ENCODE data around the gene PHC2.

The PHC2 gene

GRCh38 chr1:33385251-33385650 lies 45.6 kb downstream of the PHC2 start:
- DNase-seq: no peak

- DNase-seq: no peak
These were observed 46.7 kb downstream of the PHC2 start for GRCh38 chr1:33384040-33384812.

- DNase-seq: no peak
These were observed 47.4 kb downstream of the PHC2 start for GRCh38 chr1:33383489-33383888.

- DNase-seq: peak; percentile 65
These were observed 48.1 kb downstream of the PHC2 start for GRCh38 chr1:33382661-33383415.

DNA sequence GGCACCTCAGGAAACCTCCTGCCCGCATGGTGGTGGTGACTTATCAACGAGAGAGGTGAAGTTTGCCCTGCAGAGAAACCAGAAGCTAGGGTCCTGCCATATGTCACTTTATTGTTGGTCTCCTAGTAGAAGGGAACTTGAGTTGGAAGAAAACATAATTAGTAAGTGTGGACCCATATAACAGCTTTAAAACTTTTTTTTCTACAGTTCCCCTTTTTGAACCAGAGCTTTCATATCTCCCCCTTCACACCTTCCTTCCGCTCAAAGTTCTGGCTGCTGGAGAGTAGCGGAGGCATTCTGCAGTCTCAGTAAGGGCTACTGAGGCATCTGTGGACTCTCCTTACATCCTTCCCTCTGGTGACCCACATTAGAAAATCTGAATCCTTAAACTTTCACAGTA lies 48.9 kb downstream of the PHC2 start:
- DNase-seq: no peak

- DNase-seq: no peak
These were observed 50.1 kb downstream of the PHC2 start for GRCh38 chr1:33380811-33381210.

DNA sequence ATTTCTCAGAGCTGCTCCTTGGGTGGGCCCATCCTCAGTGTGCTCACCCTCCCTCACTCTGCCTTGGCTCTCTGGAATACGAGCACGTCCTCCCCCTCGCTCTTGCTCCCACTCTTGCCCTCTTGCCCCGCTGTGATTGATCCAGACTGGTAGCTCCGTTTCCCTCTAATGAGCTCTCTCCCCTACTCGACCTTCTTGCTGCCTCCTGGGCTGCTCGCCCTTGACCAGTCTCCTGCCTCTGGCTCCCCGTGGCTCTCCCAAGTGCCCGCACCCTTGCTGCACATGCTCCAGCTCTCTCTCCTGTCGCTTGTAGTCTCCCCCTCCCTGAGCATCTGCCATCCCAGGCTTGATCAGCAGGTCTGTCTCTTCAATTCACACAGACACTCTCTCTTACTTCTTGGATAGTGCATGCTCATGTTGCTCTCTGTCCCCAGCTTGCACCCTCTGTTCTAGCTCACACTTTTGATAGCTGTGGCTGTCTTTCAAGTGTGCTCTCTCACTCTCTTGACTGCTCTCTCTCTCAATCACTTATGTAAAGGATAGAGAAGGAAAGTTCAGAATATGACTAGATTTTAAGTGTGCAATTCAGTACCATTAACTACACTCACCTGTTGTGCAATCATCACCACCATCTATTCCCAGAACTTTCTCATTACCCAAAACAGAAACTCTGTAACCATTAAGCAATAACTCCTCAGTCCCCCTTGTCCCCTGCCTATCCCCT lies 51.1 kb downstream of the PHC2 start:
- no peak for DNase-seq

GRCh38 chr1:33378976-33379375 lies 51.9 kb downstream of the PHC2 start:
- no peak for DNase-seq

DNA sequence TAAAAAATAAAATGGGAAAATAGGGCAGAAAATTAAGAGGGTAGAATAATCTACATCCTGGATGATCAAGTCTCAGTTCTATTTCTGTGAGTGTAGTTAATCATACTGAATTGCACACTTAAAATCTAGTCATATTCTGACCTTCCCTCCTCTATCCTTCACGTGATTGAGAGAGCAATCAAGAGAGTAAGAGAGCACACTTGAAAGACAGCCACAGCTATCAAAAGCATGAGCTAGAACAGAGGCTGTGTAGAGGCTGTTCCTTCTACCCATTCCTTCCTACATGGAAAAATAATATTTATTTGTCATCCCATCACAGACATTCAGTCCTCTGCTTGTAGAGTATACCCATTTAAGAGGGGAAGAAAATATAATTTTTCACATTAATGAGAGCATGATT lies 52.4 kb downstream of the PHC2 start:
- no peak for DNase-seq

- no peak for DNase-seq
These were observed 53.1 kb downstream of the PHC2 start for GRCh38 chr1:33377756-33378155.

DNA sequence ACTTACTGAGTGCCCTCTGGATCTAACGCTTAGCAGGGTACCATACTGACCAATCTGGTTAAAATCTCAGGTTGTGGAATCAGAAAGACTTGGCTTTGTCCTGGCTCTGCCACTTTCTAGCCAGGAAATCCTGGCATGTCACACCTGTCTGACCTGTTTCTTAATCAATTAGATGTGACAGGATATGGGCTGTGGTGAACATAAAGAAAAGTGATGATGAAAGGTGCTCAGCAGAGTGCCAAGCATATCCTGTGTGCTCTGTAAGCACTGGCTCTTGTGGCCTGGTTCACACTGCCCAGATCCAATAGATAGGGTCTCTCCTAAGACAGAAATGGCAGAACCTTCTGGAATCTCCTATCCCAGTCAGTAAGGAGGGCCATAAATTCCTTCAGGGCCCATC lies 53.9 kb downstream of the PHC2 start:
- DNase-seq: no peak

DNA sequence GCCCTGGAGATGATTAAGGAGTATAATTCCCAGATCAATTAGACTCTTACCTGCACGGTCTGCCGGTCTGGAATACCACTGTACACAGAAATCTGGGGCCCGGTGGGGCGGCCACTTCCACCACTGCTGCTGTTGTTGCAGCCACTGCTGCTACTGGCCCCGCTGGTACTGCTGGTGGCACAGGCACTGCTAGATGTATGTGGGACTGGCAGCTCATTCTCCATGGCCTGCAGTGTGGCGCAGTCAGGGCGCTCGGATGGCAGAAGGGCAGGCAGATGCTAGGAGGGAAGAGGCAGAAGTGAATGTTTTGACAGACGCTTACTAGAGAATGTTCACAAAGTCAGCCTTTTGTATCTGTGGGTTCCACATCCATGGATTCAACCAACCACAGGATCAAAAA lies 55.6 kb downstream of the PHC2 start:
- no peak for DNase-seq

GRCh38 chr1:33374336-33375105 lies 56.4 kb downstream of the PHC2 start:
- no peak for DNase-seq

DNA sequence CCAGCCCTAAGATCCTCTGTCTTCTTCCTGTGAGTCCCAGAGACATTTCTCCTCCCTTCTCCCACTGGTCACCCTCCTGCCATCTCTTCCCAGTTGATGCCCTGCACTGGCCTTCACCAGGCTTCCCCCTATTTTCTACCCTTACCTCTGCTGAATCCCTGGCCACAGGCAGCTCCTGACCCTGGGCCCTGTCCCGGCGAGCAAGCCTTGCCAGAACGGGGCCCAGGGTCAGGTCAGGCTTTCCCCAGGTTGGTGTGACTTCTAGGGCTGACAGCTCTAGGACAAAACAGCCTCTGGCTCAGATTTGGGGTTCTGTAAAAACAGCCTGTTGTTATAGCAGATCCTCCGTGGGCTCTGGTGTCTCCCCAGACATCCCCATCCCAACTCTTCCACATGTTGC lies 57.3 kb downstream of the PHC2 start:
- no peak for DNase-seq

DNA sequence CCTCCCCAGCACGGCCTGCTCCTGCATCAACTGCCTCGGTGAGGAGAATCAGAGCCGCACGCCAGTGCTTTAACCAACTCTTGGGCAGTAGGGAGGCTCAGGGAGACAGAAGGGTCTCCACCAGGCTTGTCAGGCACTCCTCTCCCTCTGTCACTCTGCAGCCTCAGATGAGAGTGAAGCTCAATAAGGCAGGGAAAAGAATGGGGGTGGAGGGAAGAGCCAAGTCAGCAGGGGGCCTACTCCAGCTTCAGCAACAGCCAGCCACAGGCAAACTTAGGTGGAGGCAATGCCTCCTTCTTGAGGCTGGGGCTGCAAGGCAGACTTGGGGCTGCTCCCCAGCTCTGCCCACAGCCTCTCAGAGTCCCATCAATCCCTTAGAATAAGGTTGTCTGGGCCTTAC lies 58.2 kb downstream of the PHC2 start:
- DNase-seq: no peak

DNA sequence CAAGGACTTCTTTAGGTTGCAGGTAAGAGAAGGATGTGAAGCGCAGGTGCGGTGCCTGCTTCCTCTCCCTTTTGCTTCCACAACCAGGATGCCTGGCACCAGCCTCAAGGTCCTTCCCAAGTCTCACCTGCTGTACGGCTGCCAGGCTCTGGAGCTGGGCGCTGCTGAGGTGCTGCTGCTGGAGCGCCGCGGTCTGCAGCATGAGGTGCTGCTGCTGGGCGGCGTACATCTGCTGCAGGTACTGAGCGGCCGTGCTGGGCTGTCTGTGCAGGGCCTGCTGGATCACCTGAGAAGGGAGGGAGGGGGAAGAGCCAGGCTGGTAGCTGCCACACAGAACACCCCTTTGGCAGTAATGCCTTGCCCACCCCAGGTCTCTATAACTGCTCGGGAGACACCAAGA lies 58.7 kb downstream of the PHC2 start:
- no peak for DNase-seq

DNA sequence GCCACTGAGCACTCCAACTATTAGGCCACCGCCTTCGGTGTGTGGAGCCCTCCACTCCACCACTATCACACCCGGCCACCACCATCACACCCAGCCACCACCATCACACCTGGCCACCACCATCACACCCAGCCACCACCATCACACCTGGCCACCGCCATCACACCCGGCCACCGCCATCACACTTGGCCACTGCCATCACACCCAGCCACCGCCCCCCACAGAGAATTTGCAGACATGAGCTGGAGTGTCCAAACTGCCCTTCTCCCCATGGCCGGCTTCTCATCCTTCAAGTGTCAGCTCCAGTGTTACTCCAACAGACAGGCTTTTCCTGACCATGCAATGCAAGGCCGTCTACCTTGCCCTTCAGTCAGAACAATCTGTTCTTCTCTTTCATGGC lies 59.6 kb downstream of the PHC2 start:
- DNase-seq: no peak

- no peak for DNase-seq
These were observed 60.1 kb downstream of the PHC2 start for GRCh38 chr1:33370827-33371226.

- no peak for DNase-seq
These were observed 60.6 kb downstream of the PHC2 start for GRCh38 chr1:33370301-33370700.

DNA sequence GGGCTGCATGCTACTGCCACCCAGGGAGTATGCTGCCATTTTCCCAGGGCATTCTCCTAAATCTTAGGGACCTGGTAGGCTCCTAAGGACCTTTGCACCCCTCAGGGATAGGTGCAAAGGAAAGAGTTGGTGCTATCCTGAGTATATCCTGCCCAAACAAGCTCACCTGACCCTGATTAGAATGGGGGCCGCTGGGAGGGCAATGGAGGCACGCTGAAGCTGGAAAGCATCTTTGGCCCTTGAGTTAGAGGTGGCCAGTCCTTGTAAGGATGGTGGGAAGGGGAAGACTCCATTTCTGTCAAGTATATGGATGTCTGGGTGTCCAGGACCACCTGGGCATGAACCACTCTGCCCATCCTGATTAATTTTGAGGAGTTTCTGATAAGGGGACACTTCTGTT lies 61.1 kb downstream of the PHC2 start:
- DNase-seq: no peak

GRCh38 chr1:33369081-33369480 lies 61.8 kb downstream of the PHC2 start:
- no peak for DNase-seq

DNA sequence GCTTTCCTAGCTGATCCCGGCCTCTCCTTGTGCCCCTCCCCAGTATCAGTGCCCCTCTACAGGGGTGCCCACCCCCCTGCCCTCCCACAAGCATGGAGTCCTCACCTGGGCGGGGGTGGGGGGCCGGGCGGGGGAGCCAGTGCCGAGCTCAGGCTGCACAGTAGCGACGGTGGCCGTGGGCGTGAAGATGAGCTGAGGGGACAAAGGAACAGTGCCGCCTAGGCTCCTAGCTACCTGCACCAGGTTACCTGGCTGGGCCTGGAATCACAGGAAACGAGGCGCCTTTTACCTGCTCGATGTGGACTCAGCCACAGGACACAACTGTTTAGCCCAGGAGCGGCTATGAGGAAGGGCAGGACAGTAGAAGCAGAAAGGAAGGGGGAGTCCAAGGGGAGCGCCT lies 62.5 kb downstream of the PHC2 start:
- DNase-seq: no peak

All from right forelimb (tissue), 1 donor.